GM23248 (cell line): ENCODE measurements around the gene WDR91. TPM values are rescaled to one million over a fixed set of nuclear protein-coding genes. Genes with fewer than 3 reads are reported as not detected.

Experiments used
- DNase-seq: peaks from one replicate; pipeline ENCODE4 v3.0.0-alpha.2; 2015
- H2AFZ ChIP-seq: fragments of 200-600 bp; sonication (generic); 2 replicates; pipeline ENCODE4 v1.6.1; 2016; ENCODE audit warnings: antibody characterized with exemption
- H3F3A ChIP-seq: fragments of 200-600 bp; sonication (generic); 2 replicates; pipeline ENCODE4 v1.6.1; 2016; ENCODE audit warnings: mild to moderate bottlenecking, antibody characterized with exemption, mixed run types; ENCODE audit not compliant: insufficient read depth
- H3K27ac ChIP-seq: fragments of 200-600 bp; sonication (generic); 2 replicates; pipeline ENCODE4 v1.5.1; 2016; ENCODE audit warnings: mild to moderate bottlenecking
- H3K27me3 ChIP-seq: fragments of 200-600 bp; sonication (generic); replicated peaks from 2 replicates; pipeline ENCODE4 v1.6.1; 2016; ENCODE audit warnings: mild to moderate bottlenecking; ENCODE audit not compliant: insufficient read depth
- H3K36me3 ChIP-seq: fragments of 200-600 bp; sonication (generic); 2 replicates; pipeline ENCODE4 v1.6.1; 2016; ENCODE audit warnings: low read depth, mild to moderate bottlenecking
- H3K4me1 ChIP-seq: fragments of 200-600 bp; sonication (generic); 2 replicates; pipeline ENCODE4 v1.6.1; 2016; ENCODE audit warnings: mild to moderate bottlenecking; ENCODE audit not compliant: insufficient read depth
- H3K4me2 ChIP-seq: fragments of 200-600 bp; sonication (generic); one replicate; pipeline ENCODE4 v1.6.1; 2016; ENCODE audit warnings: mild to moderate bottlenecking; ENCODE audit not compliant: unreplicated experiment
- H3K4me3 ChIP-seq: fragments of 200-600 bp; sonication (generic); 2 replicates; pipeline ENCODE4 v1.5.1; 2016; ENCODE audit warnings: mild to moderate bottlenecking
- H3K79me2 ChIP-seq: fragments of 200-600 bp; sonication (generic); 2 replicates; pipeline ENCODE4 v1.6.1; 2016; ENCODE audit warnings: mild to moderate bottlenecking; ENCODE audit not compliant: insufficient read depth
- H3K9ac ChIP-seq: fragments of 200-600 bp; sonication (generic); 2 replicates; pipeline ENCODE4 v1.6.1; 2016; ENCODE audit warnings: mild to moderate bottlenecking
- H3K9me2 ChIP-seq: fragments of 200-600 bp; sonication (generic); 2 replicates; pipeline ENCODE4 v1.6.1; 2016; ENCODE audit warnings: mixed run types, mild to moderate bottlenecking, moderate library complexity; ENCODE audit not compliant: insufficient read depth
- H3K9me3 ChIP-seq: fragments of 200-600 bp; sonication (generic); one replicate; pipeline ENCODE4 v1.6.1; 2017; ENCODE audit warnings: low read depth
- H4K20me1 ChIP-seq: fragments of 200-600 bp; sonication (generic); 2 replicates; pipeline ENCODE4 v1.6.0; 2016; ENCODE audit not compliant: insufficient read depth
- EZH2 ChIP-seq: fragments of 200-600 bp; sonication (generic); IDR thresholded peaks from 2 replicates; pipeline ENCODE4 v1.6.1; 2018; ENCODE audit warnings: antibody characterized with exemption, mild to moderate bottlenecking; ENCODE audit not compliant: insufficient read depth, poor library complexity, severe bottlenecking
- EZH2phosphoT487 ChIP-seq: fragments of 200-600 bp; sonication (generic); IDR thresholded peaks from 2 replicates; pipeline ENCODE4 v1.6.1; 2018; ENCODE audit warnings: antibody characterized with exemption, moderate library complexity, mild to moderate bottlenecking, low read depth; ENCODE audit not compliant: insufficient read depth
- whole genome bisulfite sequencing, 2 experiments: methylation state at CpG; one replicate each; pipeline ENCODE4 v1.1.6; 2015 to 2017; ENCODE audit warnings: low lambda C conversion rate in 2 of 2, low coverage in 1 of 2; ENCODE audit errors: missing lambda C conversion rate in 2 of 2; 5-methylcytosine and 5-hydroxymethylcytosine counted together
- in situ Hi-C: fragments of 300-500 bp; cut with MboI; formaldehyde crosslinking; loops from 2 replicates; pipeline ENCODE4 v1.15.0; 2020
- polyA plus RNA-seq: library from polyadenylated mRNA; unstranded; fragments of >200 nt; fragmentation: Nextera tagmentation; extraction: Ambion mirVana; gene quantifications from 2 replicates; pipeline ENCODE4 v1.2.1, GENCODE V29; 2016
- total RNA-seq: library from RNA; depleted of rRNA; stranded (reverse); fragments of >200 nt; shearing (Covaris generic); gene quantifications from 2 replicates; pipeline ENCODE4 v1.2.3, GENCODE V29; 2014

WDR91 gene
- total and polyA plus RNA-seq, 2 experiments from 2014 or later = 5.4 to 8.3 TPM

GRCh38 chr7:135170274-135170997 is 40.9 kb downstream of the WDR91 start, which contains the start of gene CYREN:
TSS of gene CYREN (minus strand) at chr7:135170707. CDS start at chr7:135168922, 1,785 bp downstream.
- Histone ChIP-seq H3K9me3 (no peaks in the 10 kb centered on the region), H3K9me2 (no peaks in the 10 kb centered on the region), H3F3A (peaks cover 14% of the 10 kb centered on the region), H3K36me3 (peaks cover 7% of the 10 kb centered on the region; the same call in 1 of the 2 replicates), H3K4me2 (peak within 1 kb of the TSS; percentile 83), H4K20me1 (no peaks in the 10 kb centered on the region), H3K4me3 (peak within 1 kb of the TSS; percentile 84), H3K27ac (peak within 1 kb of the TSS; percentile 92), H3K27me3 (no peaks in the 10 kb centered on the region), H3K9ac (peak within 1 kb of the TSS; percentile 84), H3K4me1 (peaks cover 25% of the 10 kb centered on the region), H2AFZ (peak within 1 kb of the TSS; percentile 95), H3K79me2 (peaks cover 30% of the 10 kb centered on the region)
- TF ChIP-seq EZH2phosphoT487 = no peak
- no peak for TF ChIP-seq EZH2
- in situ Hi-C loops = no loop called here
- 1% methylated on average over 60 to 71 of the region's 77 CpGs for WGBS, 2 experiments
- peak; percentile 97 for DNase-seq

GRCh38 chr7:135169964-135170273 is 41.4 kb downstream of the WDR91 start:
- WGBS, 2 experiments = 1 to 2% methylated on average over 17 of the region's 17 CpGs

GRCh38 chr7:135169141-135169963 is 42.0 kb downstream of the WDR91 start:
- WGBS, 2 experiments = 45 to 50% methylated on average over 11 of the region's 11 CpGs

More at GRCh38 chr7:135169964-135170273, 41.4 kb downstream of the WDR91 start:
- peaks cover 7% of the 10 kb centered on the region; the same call in 1 of the 2 replicates for H3K36me3 ChIP-seq
- peak overlapping the region; percentile 84 for H3K9ac ChIP-seq
- peak overlapping the region; percentile 92 for H3K27ac ChIP-seq
- H3F3A ChIP-seq = peaks cover 14% of the 10 kb centered on the region
- H4K20me1 ChIP-seq = no peaks in the 10 kb centered on the region
- H3K4me3 ChIP-seq = peak overlapping the region; percentile 84
- no peak for DNase-seq
- in situ Hi-C loops = no loop called here
- H3K27me3 ChIP-seq = no peaks in the 10 kb centered on the region
- peak overlapping the region; percentile 95 for H2AFZ ChIP-seq
- H3K9me2 ChIP-seq = no peaks in the 10 kb centered on the region
- H3K4me2 ChIP-seq = peak overlapping the region; percentile 83
- TF ChIP-seq EZH2phosphoT487 (no peak), EZH2 (no peak)
- H3K9me3 ChIP-seq = no peaks in the 10 kb centered on the region
- peaks cover 30% of the 10 kb centered on the region for H3K79me2 ChIP-seq
- H3K4me1 ChIP-seq = peaks cover 25% of the 10 kb centered on the region

GRCh38 chr7:135168489-135169140 is 42.7 kb downstream of the WDR91 start:
- in situ Hi-C loops = no loop called here
- H3K4me2 ChIP-seq = peak overlapping the region; percentile 83

More at GRCh38 chr7:135169141-135169963, 42.0 kb downstream of the WDR91 start:
- no peaks in the 10 kb centered on the region for H3K9me3 ChIP-seq
- in situ Hi-C loops = no loop called here
- peaks cover 30% of the 10 kb centered on the region for H3K79me2 ChIP-seq
- H3K27ac ChIP-seq = peak overlapping the region; percentile 92
- peak overlapping the region; percentile 84 for H3K9ac ChIP-seq
- peaks cover 7% of the 10 kb centered on the region; the same call in 1 of the 2 replicates for H3K36me3 ChIP-seq
- H3K4me3 ChIP-seq = peak overlapping the region; percentile 84
- H3F3A ChIP-seq = peaks cover 14% of the 10 kb centered on the region
- peak overlapping the region; percentile 95 for H2AFZ ChIP-seq
- H4K20me1 ChIP-seq = no peaks in the 10 kb centered on the region
- TF ChIP-seq EZH2phosphoT487 = no peak
- TF ChIP-seq EZH2 = no peak
- peak; percentile 77 for DNase-seq
- peak overlapping the region; percentile 83 for H3K4me2 ChIP-seq
- no peaks in the 10 kb centered on the region for H3K27me3 ChIP-seq
- H3K9me2 ChIP-seq = no peaks in the 10 kb centered on the region
- peaks cover 25% of the 10 kb centered on the region for H3K4me1 ChIP-seq

More at GRCh38 chr7:135168489-135169140, 42.7 kb downstream of the WDR91 start:
- H3K9ac ChIP-seq = no peak overlapping the region
- peak overlapping the region; percentile 92 for H3K27ac ChIP-seq
- no peak for DNase-seq
- H3K9me2 ChIP-seq = no peaks in the 10 kb centered on the region
- no peaks in the 10 kb centered on the region for H3K9me3 ChIP-seq
- 80 to 84% methylated on average over 13 of the region's 13 CpGs for WGBS, 2 experiments
- H3K79me2 ChIP-seq = peaks cover 30% of the 10 kb centered on the region
- no peak overlapping the region for H2AFZ ChIP-seq
- peaks cover 14% of the 10 kb centered on the region for H3F3A ChIP-seq
- no peak for TF ChIP-seq EZH2
- TF ChIP-seq EZH2phosphoT487 = no peak
- H4K20me1 ChIP-seq = no peaks in the 10 kb centered on the region
- peaks cover 25% of the 10 kb centered on the region for H3K4me1 ChIP-seq
- no peaks in the 10 kb centered on the region for H3K27me3 ChIP-seq
- H3K4me3 ChIP-seq = peak overlapping the region; percentile 84
- peaks cover 7% of the 10 kb centered on the region; the same call in 1 of the 2 replicates for H3K36me3 ChIP-seq
